SU-DHL-6 (cell line): ENCODE measurements around the gene SFXN1.

Source experiments
- EZH2phosphoT487 ChIP-seq: fragments of 200-600 bp; sonication (generic), shearing (Covaris generic); conservative IDR thresholded peaks from 2 replicates; pipeline ENCODE4 v1.6.1; 2018; ENCODE audit warnings: mild to moderate bottlenecking, antibody characterized with exemption, low read length, moderate library complexity, mixed read lengths
- TF ChIP-seq, protein P1 (sequence below): fragments of 200-600 bp; sonication (generic); IDR thresholded peaks from one replicate; pipeline ENCODE4 v1.5.1; 2017; ENCODE audit warnings: antibody characterized with exemption, mild to moderate bottlenecking, low read length, moderate library complexity; ENCODE audit not compliant: insufficient read depth, poor library complexity, severe bottlenecking

DNA sequence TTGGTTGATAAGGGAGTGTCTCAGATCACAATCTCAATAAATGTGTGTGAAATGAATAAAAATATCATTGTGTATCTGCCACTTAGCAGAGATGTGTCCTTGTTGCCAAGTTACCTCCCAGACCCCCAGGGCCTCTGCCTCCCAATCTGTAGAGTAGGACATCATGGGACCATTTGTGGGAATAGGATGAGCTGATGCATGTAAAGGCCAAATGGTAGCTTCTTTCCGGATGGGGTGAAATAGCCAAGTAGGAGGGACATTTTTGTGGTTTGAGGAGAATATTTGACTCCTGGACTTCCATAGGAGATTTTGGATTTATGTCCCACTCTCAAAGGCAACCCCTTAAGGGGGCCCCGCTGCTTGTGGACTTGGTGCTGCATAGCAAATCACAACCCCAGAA, 96.9 kb downstream of the SFXN1 start:
- TF ChIP-seq, protein P1, sequence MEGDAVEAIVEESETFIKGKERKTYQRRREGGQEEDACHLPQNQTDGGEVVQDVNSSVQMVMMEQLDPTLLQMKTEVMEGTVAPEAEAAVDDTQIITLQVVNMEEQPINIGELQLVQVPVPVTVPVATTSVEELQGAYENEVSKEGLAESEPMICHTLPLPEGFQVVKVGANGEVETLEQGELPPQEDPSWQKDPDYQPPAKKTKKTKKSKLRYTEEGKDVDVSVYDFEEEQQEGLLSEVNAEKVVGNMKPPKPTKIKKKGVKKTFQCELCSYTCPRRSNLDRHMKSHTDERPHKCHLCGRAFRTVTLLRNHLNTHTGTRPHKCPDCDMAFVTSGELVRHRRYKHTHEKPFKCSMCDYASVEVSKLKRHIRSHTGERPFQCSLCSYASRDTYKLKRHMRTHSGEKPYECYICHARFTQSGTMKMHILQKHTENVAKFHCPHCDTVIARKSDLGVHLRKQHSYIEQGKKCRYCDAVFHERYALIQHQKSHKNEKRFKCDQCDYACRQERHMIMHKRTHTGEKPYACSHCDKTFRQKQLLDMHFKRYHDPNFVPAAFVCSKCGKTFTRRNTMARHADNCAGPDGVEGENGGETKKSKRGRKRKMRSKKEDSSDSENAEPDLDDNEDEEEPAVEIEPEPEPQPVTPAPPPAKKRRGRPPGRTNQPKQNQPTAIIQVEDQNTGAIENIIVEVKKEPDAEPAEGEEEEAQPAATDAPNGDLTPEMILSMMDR: no peak
- no peak for TF ChIP-seq EZH2phosphoT487
